A549 (cell line): ENCODE measurements around the gene CRYBB2.
A peak's percentile ranks its signal among the peaks of the same experiment; 100 is the strongest.

Source experiments
- POLR2A ChIP-seq: IDR thresholded peaks from 2 replicates; pipeline ENCODE4 v1.6.1; 2012; ENCODE audit warnings: mild to moderate bottlenecking, low read length
- ZC3H11A ChIP-seq: fragments of 450-650 bp; IDR thresholded peaks from 2 replicates; pipeline ENCODE4 v1.6.1; 2014; ENCODE audit warnings: antibody characterized with exemption, mild to moderate bottlenecking
- TF ChIP-seq, protein P1 (sequence below): fragments of 200-600 bp; sonication (generic); IDR thresholded peaks from 2 replicates; pipeline ENCODE4 v1.6.1; 2016; ENCODE audit warnings: antibody characterized with exemption, mild to moderate bottlenecking, moderate library complexity
- TF ChIP-seq, protein P2 (sequence below): fragments of >200 bp; sonication (Bioruptor Twin); formaldehyde crosslinking; IDR thresholded peaks from 3 replicates; pipeline ENCODE4 v1.5.1; 2016

DNA sequence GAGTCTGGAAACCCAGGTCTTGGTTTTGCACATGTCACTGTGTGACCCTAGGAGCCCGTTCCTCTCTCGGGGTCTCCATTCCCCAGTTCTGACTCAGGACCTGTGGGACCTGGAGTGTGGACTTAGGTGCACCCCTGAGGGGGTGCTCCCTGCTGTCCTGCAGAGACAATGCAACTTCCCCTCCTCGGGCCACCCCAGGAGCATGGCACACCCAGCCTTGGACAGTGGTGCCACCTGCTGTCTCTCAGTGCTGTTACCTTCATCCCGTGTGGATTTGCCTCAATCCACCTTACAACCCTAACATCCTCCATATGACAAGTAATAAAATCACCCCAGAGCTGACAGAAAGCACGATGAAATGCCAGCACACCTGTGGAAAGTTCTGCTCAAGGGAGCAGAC is 47.3 kb upstream of the CRYBB2 start:
- no peak for TF ChIP-seq ZC3H11A
- TF ChIP-seq, protein P1, sequence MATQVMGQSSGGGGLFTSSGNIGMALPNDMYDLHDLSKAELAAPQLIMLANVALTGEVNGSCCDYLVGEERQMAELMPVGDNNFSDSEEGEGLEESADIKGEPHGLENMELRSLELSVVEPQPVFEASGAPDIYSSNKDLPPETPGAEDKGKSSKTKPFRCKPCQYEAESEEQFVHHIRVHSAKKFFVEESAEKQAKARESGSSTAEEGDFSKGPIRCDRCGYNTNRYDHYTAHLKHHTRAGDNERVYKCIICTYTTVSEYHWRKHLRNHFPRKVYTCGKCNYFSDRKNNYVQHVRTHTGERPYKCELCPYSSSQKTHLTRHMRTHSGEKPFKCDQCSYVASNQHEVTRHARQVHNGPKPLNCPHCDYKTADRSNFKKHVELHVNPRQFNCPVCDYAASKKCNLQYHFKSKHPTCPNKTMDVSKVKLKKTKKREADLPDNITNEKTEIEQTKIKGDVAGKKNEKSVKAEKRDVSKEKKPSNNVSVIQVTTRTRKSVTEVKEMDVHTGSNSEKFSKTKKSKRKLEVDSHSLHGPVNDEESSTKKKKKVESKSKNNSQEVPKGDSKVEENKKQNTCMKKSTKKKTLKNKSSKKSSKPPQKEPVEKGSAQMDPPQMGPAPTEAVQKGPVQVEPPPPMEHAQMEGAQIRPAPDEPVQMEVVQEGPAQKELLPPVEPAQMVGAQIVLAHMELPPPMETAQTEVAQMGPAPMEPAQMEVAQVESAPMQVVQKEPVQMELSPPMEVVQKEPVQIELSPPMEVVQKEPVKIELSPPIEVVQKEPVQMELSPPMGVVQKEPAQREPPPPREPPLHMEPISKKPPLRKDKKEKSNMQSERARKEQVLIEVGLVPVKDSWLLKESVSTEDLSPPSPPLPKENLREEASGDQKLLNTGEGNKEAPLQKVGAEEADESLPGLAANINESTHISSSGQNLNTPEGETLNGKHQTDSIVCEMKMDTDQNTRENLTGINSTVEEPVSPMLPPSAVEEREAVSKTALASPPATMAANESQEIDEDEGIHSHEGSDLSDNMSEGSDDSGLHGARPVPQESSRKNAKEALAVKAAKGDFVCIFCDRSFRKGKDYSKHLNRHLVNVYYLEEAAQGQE: no peak
- no peak for TF ChIP-seq POLR2A
- TF ChIP-seq, protein P2, sequence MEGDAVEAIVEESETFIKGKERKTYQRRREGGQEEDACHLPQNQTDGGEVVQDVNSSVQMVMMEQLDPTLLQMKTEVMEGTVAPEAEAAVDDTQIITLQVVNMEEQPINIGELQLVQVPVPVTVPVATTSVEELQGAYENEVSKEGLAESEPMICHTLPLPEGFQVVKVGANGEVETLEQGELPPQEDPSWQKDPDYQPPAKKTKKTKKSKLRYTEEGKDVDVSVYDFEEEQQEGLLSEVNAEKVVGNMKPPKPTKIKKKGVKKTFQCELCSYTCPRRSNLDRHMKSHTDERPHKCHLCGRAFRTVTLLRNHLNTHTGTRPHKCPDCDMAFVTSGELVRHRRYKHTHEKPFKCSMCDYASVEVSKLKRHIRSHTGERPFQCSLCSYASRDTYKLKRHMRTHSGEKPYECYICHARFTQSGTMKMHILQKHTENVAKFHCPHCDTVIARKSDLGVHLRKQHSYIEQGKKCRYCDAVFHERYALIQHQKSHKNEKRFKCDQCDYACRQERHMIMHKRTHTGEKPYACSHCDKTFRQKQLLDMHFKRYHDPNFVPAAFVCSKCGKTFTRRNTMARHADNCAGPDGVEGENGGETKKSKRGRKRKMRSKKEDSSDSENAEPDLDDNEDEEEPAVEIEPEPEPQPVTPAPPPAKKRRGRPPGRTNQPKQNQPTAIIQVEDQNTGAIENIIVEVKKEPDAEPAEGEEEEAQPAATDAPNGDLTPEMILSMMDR: peak; percentile 38
